Fibroblast of skin of right biceps (primary cell): ENCODE data around the gene AUH.

Experiments used
- DNase-seq: peaks from one replicate; pipeline ENCODE4 v3.0.0-alpha.2; 2013

AUH gene

DNA sequence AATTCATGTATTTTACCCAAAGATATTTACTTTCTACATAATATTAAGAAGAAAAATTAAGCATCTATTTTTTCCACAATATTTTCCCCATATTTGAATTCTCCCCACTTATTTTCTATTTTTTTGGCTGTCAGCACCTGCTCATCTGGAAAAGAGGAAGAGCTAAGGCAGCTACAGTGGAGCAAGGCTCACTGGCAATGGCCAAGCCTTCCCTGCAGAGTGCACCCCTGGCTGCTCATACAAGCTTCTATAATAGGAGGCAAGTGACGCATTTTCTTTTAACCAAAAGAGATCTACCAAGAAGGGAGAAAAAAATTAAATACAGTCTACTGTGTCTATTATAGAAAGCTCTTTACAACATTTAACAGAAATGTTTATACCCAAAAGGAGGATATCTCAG lies 72.5 kb downstream of the AUH start:
- no peak for DNase-seq

DNA sequence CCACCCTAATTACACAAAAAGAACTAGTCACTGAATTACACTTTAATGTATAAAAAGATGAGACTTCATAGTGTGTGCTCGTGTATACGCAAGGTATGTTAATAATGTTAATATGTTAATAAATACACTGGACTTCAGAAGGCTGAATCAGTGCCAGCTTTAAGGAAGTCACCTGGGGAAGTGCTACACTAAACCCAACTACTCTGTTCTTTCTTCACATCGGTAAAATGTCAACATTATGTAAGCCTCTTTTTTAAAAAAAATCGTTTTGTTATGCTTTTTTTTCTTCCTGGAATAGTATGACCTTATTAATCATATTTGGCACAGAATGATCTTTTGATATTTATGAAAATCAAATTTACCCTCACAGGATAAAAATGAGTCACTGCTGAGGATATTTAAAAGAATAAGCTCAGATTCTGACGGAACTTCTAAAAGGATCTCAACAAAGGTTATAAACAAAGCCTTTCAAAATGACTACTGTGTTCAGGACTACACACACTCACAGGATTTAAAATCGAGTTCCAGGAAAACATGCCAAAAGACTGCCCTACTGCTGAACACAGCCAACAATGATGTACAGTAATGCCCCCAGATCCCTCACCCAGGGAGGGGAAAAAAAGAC lies 75.9 kb downstream of the AUH start:
- DNase-seq = no peak

DNA sequence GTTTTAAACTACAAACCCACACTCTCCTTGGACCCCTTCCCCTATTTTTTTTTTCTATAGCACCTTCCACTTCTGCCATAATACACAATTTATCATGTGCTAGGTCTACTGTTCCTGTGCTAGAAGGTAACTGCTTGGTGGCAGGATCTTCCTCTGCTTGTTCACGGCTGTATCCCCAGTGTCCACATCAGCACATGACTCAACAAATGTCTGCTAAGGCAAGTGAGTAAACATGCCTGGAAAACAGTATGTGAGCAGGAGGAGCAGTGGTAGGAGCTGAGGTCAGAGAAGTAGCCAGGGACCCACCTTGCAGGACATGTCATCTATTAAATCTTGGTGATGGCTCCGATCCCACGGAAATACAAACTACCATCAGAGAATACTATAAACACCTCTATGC lies 79.4 kb downstream of the AUH start:
- no peak for DNase-seq

GRCh38 chr9:91279296-91280204 lies 82.2 kb downstream of the AUH start:
- no peak for DNase-seq

- DNase-seq = no peak
These were observed 85.2 kb downstream of the AUH start for GRCh38 chr9:91276513-91276912.

GRCh38 chr9:91275655-91276054 lies 86.1 kb downstream of the AUH start:
- no peak for DNase-seq

DNA sequence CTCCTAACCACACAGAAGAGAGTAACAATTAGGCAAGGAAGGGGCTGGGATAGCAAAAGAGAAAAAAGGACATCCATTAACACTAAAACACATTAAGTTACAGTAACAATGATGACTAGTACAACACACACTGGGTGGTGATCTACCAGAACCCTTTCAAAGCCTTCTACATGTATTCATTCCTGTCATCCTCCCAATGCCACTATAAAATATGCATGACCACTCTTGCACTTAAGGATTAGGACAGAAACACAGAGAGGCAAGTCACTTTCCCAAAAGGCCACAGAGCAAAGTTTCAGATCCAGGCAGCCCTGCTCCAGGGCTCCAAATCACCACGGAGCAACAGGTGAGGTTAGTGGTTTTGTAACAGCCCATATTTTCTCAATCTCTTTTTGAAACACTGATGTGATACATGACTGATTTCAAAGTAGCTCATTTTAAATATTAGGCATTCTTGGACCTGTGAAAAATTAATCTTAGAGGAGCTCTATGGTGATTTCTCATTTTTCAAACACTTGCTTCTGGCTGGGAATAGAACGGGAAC lies 86.7 kb downstream of the AUH start:
- DNase-seq = no peak

DNA sequence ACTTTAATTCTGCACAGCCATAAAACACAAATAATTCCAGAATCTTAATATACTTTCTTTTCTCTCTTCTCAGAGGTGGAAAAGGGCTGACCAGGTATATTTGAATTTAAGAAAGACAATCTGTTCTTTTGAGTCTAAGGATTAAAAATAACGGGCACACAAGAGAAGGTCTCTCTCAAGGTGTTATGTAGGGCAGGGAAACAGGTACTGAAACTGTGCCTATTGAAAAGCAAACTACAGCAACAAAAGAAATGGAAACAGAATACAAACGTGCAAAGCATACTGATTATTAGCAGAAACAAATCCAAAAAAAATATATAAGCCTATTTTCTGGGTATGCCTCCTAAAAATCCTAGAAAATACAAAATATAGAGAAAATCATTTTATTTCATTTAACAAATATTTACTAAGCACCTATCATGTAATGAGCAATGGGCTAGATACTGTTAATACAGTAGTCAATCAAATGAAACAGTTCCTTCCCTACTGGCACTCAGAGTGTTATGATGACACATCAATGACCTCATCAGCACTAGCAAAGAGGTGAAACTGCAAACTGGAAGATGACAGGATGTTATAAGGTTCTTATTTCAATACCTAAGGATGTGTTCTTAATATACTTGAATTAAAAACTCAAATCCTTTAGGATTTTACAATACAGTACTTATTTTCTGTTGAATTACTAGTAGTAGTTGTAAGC lies 87.7 kb downstream of the AUH start:
- DNase-seq = peak; percentile 59

- DNase-seq = no peak
These were observed 90.6 kb downstream of the AUH start for GRCh38 chr9:91271156-91271555.

DNA sequence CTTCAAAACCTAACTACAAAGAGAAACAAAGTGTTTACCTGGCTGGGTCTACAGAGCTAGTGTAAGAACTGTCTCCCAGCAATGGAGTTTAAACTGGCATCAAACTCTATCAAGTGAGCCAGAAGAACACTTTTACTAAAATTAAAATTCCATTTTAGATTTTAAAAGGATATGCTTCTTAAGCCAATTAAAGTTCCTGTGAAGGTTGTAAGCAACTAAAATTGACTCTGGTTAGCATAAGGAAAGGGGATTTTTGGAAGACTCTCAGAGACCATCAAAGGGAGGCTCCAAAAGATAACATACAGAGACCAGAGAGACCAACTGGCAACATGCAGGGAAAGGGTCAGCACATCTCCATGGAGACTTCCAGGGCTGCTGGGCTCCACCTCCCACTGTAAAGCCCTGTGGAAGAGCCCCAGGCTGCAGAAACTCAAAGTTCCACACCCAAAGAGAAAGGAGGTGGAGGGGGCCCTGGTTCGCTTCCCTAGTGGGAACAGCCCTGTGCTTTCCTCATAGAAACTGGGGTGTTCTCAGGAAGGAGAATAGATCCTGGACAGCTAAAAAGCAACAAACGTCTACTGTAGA lies 91.7 kb downstream of the AUH start:
- no peak for DNase-seq

DNA sequence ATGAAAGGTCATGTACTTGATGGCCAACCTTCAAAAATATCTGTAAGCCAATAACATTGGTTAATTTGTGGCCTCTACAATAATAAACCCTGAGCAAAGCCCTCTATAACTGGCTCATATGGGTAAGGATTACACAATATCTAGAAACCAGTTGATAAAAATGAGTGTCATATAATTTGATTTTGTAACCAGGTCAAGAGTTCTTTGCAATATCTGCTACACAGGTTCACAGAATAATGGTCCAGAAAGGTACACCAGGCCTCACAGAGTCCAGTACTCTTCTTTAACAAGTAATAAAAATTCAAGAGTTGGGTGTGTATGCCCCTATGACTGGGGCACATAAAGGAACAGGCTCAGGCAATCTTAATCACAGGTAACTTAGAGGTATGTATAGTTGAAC lies 95.3 kb downstream of the AUH start:
- no peak for DNase-seq

- DNase-seq = no peak
These were observed 96.2 kb downstream of the AUH start for GRCh38 chr9:91265514-91265913.

DNA sequence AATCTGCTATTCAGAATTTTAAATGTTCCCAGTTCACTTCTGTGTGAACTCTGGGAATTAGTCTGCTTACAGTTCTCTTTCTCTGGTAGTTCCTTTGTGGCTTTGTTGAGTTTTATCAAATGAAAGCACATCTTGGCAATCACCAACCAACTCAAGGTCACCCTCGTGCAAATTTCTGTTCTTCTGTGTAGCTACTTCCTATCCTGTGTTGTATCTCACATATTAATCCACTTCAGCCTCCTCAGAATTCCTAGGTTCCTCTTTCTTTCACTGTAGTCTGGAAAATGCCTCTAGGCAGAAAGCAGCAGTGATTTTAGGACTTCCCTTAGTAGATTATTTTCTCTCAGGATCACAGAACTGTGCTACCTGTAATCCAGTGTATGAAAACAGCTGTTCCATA lies 100.3 kb downstream of the AUH start:
- DNase-seq = no peak

DNA sequence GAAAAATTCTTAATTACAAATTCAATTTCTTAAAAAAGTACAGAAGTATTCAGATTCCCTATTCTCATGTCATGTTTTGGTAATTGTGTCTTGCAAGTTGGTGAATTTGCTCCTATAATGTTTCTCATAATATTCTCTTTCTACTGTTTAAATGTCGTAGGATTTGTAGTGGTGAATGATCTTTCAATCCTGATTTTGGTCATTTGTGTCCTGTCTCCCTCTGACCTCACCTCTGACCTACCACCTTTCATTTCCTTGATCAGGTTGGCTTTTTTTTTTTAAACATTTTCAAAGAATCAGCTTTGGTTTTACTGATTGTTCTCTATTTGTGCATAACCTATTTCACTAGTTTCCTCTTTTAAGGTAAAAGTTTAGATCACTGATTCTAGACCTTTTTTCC lies 102.6 kb downstream of the AUH start:
- DNase-seq = no peak

DNA sequence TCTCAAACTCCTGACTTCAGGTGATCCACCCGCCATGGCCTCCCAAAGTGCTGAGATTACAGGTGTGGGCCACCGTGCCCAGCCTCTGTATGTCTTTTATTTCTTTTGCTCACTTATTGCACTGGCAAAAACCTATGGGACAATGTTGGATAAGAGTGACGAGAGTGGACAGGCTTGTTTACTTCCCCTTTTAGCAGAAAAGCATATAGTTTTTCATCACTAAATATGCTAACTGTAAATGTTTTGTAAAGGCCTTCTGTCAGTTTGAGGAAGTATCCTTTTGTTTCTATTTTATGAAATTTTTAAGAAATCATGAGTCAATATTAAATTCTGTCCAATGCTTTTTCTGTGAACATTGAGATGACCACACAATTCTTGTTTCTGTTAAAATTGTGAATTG lies 103.3 kb downstream of the AUH start:
- DNase-seq = no peak

GRCh38 chr9:91256235-91256634 lies 105.5 kb downstream of the AUH start:
- DNase-seq = no peak

GRCh38 chr9:91255327-91255726 lies 106.4 kb downstream of the AUH start:
- DNase-seq = peak; percentile 76

DNA sequence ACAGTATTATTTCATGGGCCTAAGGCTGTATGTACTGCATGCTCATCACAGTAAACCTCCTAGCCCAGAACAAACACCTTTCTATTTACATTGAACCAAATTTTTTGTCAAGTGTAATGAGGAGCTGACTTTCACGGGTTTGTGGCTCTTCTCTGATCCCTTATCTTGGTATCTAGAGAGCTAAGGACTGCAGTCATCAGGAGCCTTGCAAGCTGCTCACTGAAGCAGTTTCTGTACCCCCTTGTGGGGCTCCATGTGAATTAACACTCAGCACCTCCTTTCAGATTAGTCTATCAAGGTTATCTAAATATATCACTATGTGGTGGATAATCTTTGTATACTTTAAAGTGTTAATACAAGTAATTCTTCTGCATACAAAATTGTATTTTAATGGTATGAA lies 108.2 kb downstream of the AUH start:
- peak; percentile 16 for DNase-seq

DNA sequence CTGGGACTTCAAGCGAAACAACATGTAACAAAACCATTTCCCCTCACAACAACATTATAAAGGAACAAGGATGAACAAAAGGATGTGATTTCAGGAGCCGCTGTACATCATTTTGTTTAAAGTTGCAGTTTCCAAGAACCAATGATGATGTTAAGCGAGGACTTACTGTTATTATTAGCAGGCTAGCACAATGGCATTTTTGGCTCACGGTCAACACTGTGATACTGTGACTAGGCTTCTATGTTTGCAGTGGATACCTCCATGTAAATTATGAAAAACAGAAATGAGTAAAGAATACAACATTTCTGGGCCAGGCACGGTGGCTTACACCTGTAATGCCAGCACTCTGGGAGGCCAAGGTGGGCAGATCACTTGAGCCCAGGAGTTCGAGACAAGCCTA lies 113.0 kb downstream of the AUH start:
- DNase-seq = no peak

DNA sequence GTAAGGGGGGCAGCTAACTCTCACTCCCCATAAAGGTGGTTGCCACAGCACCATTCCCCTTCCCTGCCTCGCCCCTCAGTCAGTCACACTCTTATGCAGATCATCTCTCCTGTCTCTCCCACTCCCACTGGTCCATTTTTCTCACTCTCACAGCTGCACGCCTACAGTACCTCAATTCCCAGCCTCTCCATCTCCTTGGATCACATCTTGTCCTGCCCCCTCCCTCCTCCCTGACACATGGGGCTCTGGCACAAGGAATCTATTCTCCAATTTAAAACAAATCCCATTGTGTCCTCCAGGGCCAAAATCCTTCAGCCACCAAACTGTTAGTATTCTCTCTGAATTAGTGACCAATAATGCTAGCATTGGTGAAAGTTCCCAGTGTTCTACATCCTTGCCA lies 114.4 kb downstream of the AUH start:
- DNase-seq = no peak

GRCh38 chr9:91246846-91247245 lies 114.9 kb downstream of the AUH start:
- peak; percentile 22 for DNase-seq

GRCh38 chr9:91245431-91246313 lies 116.0 kb downstream of the AUH start:
- DNase-seq = peak; percentile 40
